HepG2 (cell line): ENCODE results near the gene MARCHF11. TPM values are rescaled to one million over a fixed set of nuclear protein-coding genes. Genes with fewer than 3 reads are reported as not detected.

Experiments
- ATAC-seq: fragments of 200-7000 bp; cut with Tn5 transposase; 3 replicates; pipeline ENCODE4 v1.9.1; 2020; ENCODE audit warnings: mild to moderate bottlenecking, moderate library complexity
- BruUV-seq: library from RNA; stranded (reverse); fragments of 400-500 nt; replicated peaks from 2 replicates; lab custom pipeline; 2021; lab: Mats Ljungman, UMichigan
- CTCF ChIA-PET: fragments of 300-600 bp; formaldehyde crosslinking; extraction: SDS; loops from one replicate; lab custom pipeline; 2021; ENCODE audit warnings: low total read pairs, inconsistent platforms, low intra/inter-chr PET ratio; lab: Yijun Ruan, JAX
- POLR2A ChIA-PET: fragments of 350-600 bp; sonication (Branson Sonifier 250); formaldehyde crosslinking; loops from one replicate; lab custom pipeline; 2020; ENCODE audit warnings: antibody characterized with exemption, inconsistent platforms; lab: Yijun Ruan, JAX
- DNase-seq: peaks from one replicate; pipeline ENCODE4 v3.0.0-alpha.2; 2015; ENCODE audit warnings: low spot score
- FAIRE-seq: peaks from 3 replicates; lab custom pipeline; 2011; peaks lifted over from hg19 to GRCh38; lab: Jason Lieb, UNC
- H2AFZ ChIP-seq: one replicate; pipeline ENCODE4 v1.6.1; 2011; ENCODE audit warnings: low read length, inconsistent platforms
- H3K27ac ChIP-seq: fragments of 300-600 bp; 3 replicates; pipeline ENCODE4 v1.8.0; 2011; ENCODE audit warnings: mixed run types, mild to moderate bottlenecking, mixed read lengths, low read length, inconsistent platforms; ENCODE audit not compliant: insufficient read depth; ENCODE audit errors: extremely low read length
- H3K27me3 ChIP-seq, 2 experiments: fragments of 200-600 bp in 1 of 2; 2 replicates in 1 of 2; 3 replicates in 1 of 2; pipeline versions ENCODE4 v1.6.0 to v1.8.0; 2011; ENCODE audit warnings: low read length in 2 of 2, mild to moderate bottlenecking in 2 of 2, moderate library complexity in 2 of 2, inconsistent platforms in 1 of 2; ENCODE audit not compliant: insufficient read depth in 2 of 2, control insufficient read depth in 1 of 2
- H3K36me3 ChIP-seq, 2 experiments: fragments of 200-600 bp in 1 of 2; replicated peaks in 1 of 2; 2 replicates in 1 of 2; 3 replicates in 1 of 2; pipeline versions ENCODE4 v1.5.1 to v1.8.0; 2011; ENCODE audit warnings: low read length in 2 of 2, inconsistent platforms in 1 of 2; ENCODE audit not compliant: insufficient read depth in 2 of 2, control insufficient read depth in 1 of 2
- H3K4me1 ChIP-seq: 2 replicates; pipeline ENCODE4 v1.5.1; 2012; ENCODE audit warnings: low read length, inconsistent platforms; ENCODE audit not compliant: insufficient read depth
- H3K4me2 ChIP-seq: 2 replicates; pipeline ENCODE4 v1.6.0; 2011; ENCODE audit warnings: low read depth, low read length, inconsistent platforms
- H3K4me3 ChIP-seq, 3 experiments: fragments of 200-600 bp in 1 of 3; sonication (generic), shearing (Covaris generic) in 1 of 3; replicated peaks in 1 of 3; 2 replicates each; pipeline ENCODE4 v1.5.1; 2011 to 2016; ENCODE audit warnings: low read length in 3 of 3, inconsistent platforms in 2 of 3, low read depth in 2 of 3, mild to moderate bottlenecking in 2 of 3, control low read depth in 1 of 3, mixed read lengths in 1 of 3; ENCODE audit not compliant: insufficient read depth in 1 of 3
- H3K79me2 ChIP-seq: one replicate; pipeline ENCODE4 v1.6.1; 2011; ENCODE audit warnings: low read length, inconsistent platforms; ENCODE audit not compliant: insufficient read depth
- H3K9ac ChIP-seq: 2 replicates; pipeline ENCODE4 v1.6.0; 2011; ENCODE audit warnings: mild to moderate bottlenecking, low read depth, low read length, inconsistent platforms; ENCODE audit not compliant: insufficient read depth
- H3K9me3 ChIP-seq: 2 replicates; pipeline ENCODE4 v1.5.1; 2012; ENCODE audit warnings: mild to moderate bottlenecking, low read length
- H4K20me1 ChIP-seq: 2 replicates; pipeline ENCODE4 v1.6.0; 2011; ENCODE audit warnings: inconsistent platforms, mild to moderate bottlenecking, low read length, moderate library complexity; ENCODE audit not compliant: insufficient read depth
- ZNF510 ChIP-seq: sonication (generic); formaldehyde crosslinking; IDR thresholded peaks from 2 replicates; pipeline ENCODE4 v1.4.0; 2020; ENCODE audit warnings: low read depth, mild to moderate bottlenecking, missing genetic modification reagents
- ZNF788 ChIP-seq: sonication (generic); formaldehyde crosslinking; IDR thresholded peaks from 2 replicates; pipeline ENCODE4 v1.5.0; 2020; ENCODE audit warnings: mild to moderate bottlenecking, missing genetic modification reagents, borderline replicate concordance
- WGBS: methylation state at CpG from one replicate; pipeline ENCODE4 v1.1.6; 2017; ENCODE audit warnings: low lambda C conversion rate; 5-methylcytosine and 5-hydroxymethylcytosine counted together
- in situ Hi-C: cut with HindIII; loops from 2 replicates; pipeline ENCODE4 v1.10.0; 2017; ENCODE audit warnings: low pct_unique_long_range_greater_than_20kb; ENCODE audit not compliant: extremely low pct_ligation_motif_present
- intact Hi-C: fragments of 100-400 bp; cut with micrococcal nuclease; formaldehyde crosslinking; loops from one replicate; pipeline ENCODE4 v1.10.0; 2022; ENCODE audit not compliant: unreplicated experiment
- polyA plus RNA-seq, 8 experiments: library from polyadenylated mRNA; depleted of rRNA in 3 of 8; stranded (reverse) in 7 of 8; unstranded in 1 of 8; fragments of >200 nt; fragmentation: Illumina TruSeq in 4 of 8; extraction: Trizol in 4 of 8; gene quantifications; 2 replicates each; pipeline versions ENCODE4 v1.2.1 to v1.2.3, GENCODE V29; 2011 to 2016; ENCODE audit warnings: low read depth in 4 of 8, missing spikeins in 1 of 8, mixed read lengths in 1 of 8; ENCODE audit not compliant: insufficient read depth in 1 of 8
- total RNA-seq, 5 experiments: library from RNA; depleted of rRNA; stranded (reverse); fragments of >200 nt; fragmentation: Illumina TruSeq; extraction: Trizol; gene quantifications; 2 replicates each; pipeline ENCODE4 v1.2.3, GENCODE V29; 2016; ENCODE audit warnings: low read depth in 1 of 5
- TF ChIP-seq, protein P1 (sequence below): sonication (generic); formaldehyde crosslinking; IDR thresholded peaks from 2 replicates; pipeline ENCODE4 v1.4.0; 2020; ENCODE audit warnings: missing genetic modification reagents, borderline replicate concordance
- TF ChIP-seq, protein P2 (sequence below): sonication (generic); formaldehyde crosslinking; IDR thresholded peaks from 2 replicates; pipeline ENCODE4 v1.8.0; 2022; ENCODE audit warnings: missing genetic modification reagents, mild to moderate bottlenecking, moderate library complexity, borderline replicate concordance

MARCHF11 gene
- total and polyA plus RNA-seq, 2 of the 13 experiments (the other 11 are each of a cell fraction or from before 2014, with no cell fraction given), result not detected

- TF ChIP-seq, protein P1, sequence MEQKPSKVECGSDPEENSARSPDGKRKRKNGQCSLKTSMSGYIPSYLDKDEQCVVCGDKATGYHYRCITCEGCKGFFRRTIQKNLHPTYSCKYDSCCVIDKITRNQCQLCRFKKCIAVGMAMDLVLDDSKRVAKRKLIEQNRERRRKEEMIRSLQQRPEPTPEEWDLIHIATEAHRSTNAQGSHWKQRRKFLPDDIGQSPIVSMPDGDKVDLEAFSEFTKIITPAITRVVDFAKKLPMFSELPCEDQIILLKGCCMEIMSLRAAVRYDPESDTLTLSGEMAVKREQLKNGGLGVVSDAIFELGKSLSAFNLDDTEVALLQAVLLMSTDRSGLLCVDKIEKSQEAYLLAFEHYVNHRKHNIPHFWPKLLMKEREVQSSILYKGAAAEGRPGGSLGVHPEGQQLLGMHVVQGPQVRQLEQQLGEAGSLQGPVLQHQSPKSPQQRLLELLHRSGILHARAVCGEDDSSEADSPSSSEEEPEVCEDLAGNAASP (CRISPR knock-in tag), result no peak
- TF ChIP-seq, protein P2, sequence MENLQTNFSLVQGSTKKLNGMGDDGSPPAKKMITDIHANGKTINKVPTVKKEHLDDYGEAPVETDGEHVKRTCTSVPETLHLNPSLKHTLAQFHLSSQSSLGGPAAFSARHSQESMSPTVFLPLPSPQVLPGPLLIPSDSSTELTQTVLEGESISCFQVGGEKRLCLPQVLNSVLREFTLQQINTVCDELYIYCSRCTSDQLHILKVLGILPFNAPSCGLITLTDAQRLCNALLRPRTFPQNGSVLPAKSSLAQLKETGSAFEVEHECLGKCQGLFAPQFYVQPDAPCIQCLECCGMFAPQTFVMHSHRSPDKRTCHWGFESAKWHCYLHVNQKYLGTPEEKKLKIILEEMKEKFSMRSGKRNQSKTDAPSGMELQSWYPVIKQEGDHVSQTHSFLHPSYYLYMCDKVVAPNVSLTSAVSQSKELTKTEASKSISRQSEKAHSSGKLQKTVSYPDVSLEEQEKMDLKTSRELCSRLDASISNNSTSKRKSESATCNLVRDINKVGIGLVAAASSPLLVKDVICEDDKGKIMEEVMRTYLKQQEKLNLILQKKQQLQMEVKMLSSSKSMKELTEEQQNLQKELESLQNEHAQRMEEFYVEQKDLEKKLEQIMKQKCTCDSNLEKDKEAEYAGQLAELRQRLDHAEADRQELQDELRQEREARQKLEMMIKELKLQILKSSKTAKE, result no peak
- no peak for TF ChIP-seq ZNF510 (CRISPR knock-in tag)
- TF ChIP-seq, all 625 proteins: peak for 0
These were observed 12.7 kb upstream of the MARCHF11 start (continued) for GRCh38 chr5:16192311-16192710.

- in situ Hi-C loops, result no loop called here
- no peak for ATAC-seq
- CTCF ChIA-PET, result no interaction called here
These were observed 1.1 kb upstream of the MARCHF11 start for GRCh38 chr5:16180789-16181082.

More at GRCh38 chr5:16180789-16181082, 1.1 kb upstream of the MARCHF11 start:
- Histone ChIP-seq H3K36me3 (no peaks in the 10 kb centered on the region), H3K4me2 (no peak overlapping the region), H4K20me1 (no peaks in the 10 kb centered on the region), H3K27ac (no peak overlapping the region), H3K9me3 (no peaks in the 10 kb centered on the region), H3K9ac (no peak overlapping the region), H2AFZ (no peak overlapping the region), H3K27me3 (no peaks in the 10 kb centered on the region), H3K4me3 (no peak overlapping the region), H3K4me1 (no peaks in the 10 kb centered on the region), H3K79me2 (no peaks in the 10 kb centered on the region)
- no peak for TF ChIP-seq ZNF788 (CRISPR knock-in tag)
- 25% methylated on average over 7 of the region's 7 CpGs for WGBS
- POLR2A ChIA-PET, result no interaction called here
- DNase-seq, result no peak
- FAIRE-seq, result no peak
- intact Hi-C loops, result no loop called here
- BruUV-seq, result no TSS peak
